ENCODE measurements around the gene TMEM17.

TMEM17 gene

DNA sequence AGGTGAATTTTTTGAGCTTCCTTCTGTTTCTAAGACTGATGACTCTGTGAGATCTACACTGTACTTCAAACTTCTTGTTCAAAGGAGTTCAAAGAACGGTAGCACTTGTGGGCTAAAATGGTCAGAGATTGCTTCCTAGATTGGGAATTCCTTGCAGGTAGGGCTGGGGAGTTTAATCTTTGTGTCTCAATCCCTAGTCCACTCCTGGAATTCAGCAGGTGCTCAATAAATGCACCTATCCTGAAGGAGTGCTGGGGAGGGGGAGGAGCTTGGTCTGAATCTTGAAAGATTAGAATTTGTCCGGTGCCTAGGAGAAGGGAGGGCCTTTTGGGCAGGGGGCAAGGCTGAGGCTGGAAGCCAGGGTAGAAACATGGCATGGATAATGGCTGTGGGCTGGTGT is 34.6 kb downstream of the TMEM17 start:
- H3K4me1 ChIP-seq (ENCODE audit: insufficient read depth, low read length, severe bottlenecking): no peaks in the 10 kb centered on the region
- H3K9me2 ChIP-seq (ENCODE audit: low read depth, low read length): no peaks in the 10 kb centered on the region
- no peak overlapping the region for H3K4me2 ChIP-seq (ENCODE audit: low read length)
- H2AFZ ChIP-seq (ENCODE audit: low read length): no peak overlapping the region
- H4K20me1 ChIP-seq (ENCODE audit: insufficient read depth, low read length): no peaks in the 10 kb centered on the region
- TF ChIP-seq, protein P1, sequence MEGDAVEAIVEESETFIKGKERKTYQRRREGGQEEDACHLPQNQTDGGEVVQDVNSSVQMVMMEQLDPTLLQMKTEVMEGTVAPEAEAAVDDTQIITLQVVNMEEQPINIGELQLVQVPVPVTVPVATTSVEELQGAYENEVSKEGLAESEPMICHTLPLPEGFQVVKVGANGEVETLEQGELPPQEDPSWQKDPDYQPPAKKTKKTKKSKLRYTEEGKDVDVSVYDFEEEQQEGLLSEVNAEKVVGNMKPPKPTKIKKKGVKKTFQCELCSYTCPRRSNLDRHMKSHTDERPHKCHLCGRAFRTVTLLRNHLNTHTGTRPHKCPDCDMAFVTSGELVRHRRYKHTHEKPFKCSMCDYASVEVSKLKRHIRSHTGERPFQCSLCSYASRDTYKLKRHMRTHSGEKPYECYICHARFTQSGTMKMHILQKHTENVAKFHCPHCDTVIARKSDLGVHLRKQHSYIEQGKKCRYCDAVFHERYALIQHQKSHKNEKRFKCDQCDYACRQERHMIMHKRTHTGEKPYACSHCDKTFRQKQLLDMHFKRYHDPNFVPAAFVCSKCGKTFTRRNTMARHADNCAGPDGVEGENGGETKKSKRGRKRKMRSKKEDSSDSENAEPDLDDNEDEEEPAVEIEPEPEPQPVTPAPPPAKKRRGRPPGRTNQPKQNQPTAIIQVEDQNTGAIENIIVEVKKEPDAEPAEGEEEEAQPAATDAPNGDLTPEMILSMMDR (IDR thresholded peaks at IDR 0.05; ENCODE audit: low read length): no peak
- TF ChIP-seq EZH2 (IDR thresholded peaks at IDR 0.05; ENCODE audit: borderline replicate concordance, low read length): no peak
- no peaks in the 10 kb centered on the region for H3F3A ChIP-seq (ENCODE audit: insufficient read depth, low read length)
- H3K4me3 ChIP-seq (ENCODE audit: low read depth, low read length, poor library complexity, severe bottlenecking): no peak overlapping the region
- no peaks in the 10 kb centered on the region for H3K9me3 ChIP-seq (ENCODE audit: low read length)
- H3K27me3 ChIP-seq (ENCODE audit: insufficient read depth, low read length): peaks cover 4% of the 10 kb centered on the region; the same call in 1 of the 2 replicates
- H3K79me2 ChIP-seq (ENCODE audit: insufficient read depth, low read length): no peaks in the 10 kb centered on the region
- no peak overlapping the region for H3K27ac ChIP-seq (ENCODE audit: low read depth, low read length, poor library complexity, severe bottlenecking)
- H3K36me3 ChIP-seq (ENCODE audit: insufficient read depth, low read length): no peaks in the 10 kb centered on the region
- no peak overlapping the region for H3K9ac ChIP-seq (ENCODE audit: low read length)

DNA sequence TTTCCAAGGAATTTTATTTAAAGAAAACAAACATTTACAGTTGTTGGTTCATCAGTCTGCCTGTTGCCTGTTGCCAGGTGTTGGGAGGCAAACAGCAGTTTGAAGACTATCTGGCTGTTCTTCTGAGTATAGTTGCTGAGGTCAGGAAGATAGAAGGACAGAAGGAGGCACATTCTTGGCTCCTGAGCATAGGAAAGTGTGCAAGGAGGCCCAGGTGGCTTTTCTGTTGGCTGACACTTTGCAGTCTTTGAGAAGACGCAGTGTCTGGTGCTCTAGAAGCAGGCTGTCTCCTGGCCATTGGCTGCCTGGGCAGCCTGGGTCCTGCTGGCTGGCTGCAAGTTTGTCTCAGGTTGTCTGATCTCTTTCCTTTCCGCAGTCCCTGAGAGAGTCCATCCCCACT is 36.4 kb downstream of the TMEM17 start:
- no peaks in the 10 kb centered on the region for H4K20me1 ChIP-seq (ENCODE audit: insufficient read depth, low read length)
- no peaks in the 10 kb centered on the region for H3K9me3 ChIP-seq (ENCODE audit: low read length)
- TF ChIP-seq EZH2 (IDR thresholded peaks at IDR 0.05; ENCODE audit: borderline replicate concordance, low read length): no peak
- TF ChIP-seq, protein P1 (IDR thresholded peaks at IDR 0.05; ENCODE audit: low read length): no peak
- no peaks in the 10 kb centered on the region for H3K36me3 ChIP-seq (ENCODE audit: insufficient read depth, low read length)
- no peaks in the 10 kb centered on the region for H3K79me2 ChIP-seq (ENCODE audit: insufficient read depth, low read length)
- H3K27me3 ChIP-seq (ENCODE audit: insufficient read depth, low read length): no peaks in the 10 kb centered on the region
- H3K4me1 ChIP-seq (ENCODE audit: insufficient read depth, low read length, severe bottlenecking): no peaks in the 10 kb centered on the region
- H3K9ac ChIP-seq (ENCODE audit: low read length): no peak overlapping the region
- no peaks in the 10 kb centered on the region for H3F3A ChIP-seq (ENCODE audit: insufficient read depth, low read length)
- H2AFZ ChIP-seq (ENCODE audit: low read length): no peak overlapping the region
- no peaks in the 10 kb centered on the region for H3K9me2 ChIP-seq (ENCODE audit: low read depth, low read length)
- H3K4me3 ChIP-seq (ENCODE audit: low read depth, low read length, poor library complexity, severe bottlenecking): no peak overlapping the region
- H3K4me2 ChIP-seq (ENCODE audit: low read length): no peak overlapping the region
- H3K27ac ChIP-seq (ENCODE audit: low read depth, low read length, poor library complexity, severe bottlenecking): no peak overlapping the region

DNA sequence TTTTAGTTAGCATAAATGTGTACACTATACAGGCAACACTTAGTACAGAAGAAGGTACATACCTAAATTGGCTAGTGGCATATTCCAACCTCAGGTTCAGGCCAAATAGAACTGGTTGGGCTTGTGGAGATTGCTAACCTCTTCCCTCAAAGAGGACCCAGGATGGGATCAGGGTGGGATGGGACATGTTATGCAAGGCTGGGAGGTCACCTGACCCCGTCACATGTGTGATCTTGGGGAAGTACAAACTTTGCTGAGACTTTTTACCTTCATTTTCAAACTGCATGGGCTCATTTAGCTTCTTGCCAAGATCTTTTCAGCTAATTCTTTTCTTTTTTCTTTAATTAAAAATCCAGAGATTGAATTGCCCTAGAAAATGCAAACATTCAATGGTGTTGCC is 36.9 kb downstream of the TMEM17 start:
- H3K4me1 ChIP-seq (ENCODE audit: insufficient read depth, low read length, severe bottlenecking): no peaks in the 10 kb centered on the region
- no peak overlapping the region for H3K4me3 ChIP-seq (ENCODE audit: low read depth, low read length, poor library complexity, severe bottlenecking)
- H3F3A ChIP-seq (ENCODE audit: insufficient read depth, low read length): no peaks in the 10 kb centered on the region
- no peaks in the 10 kb centered on the region for H4K20me1 ChIP-seq (ENCODE audit: insufficient read depth, low read length)
- TF ChIP-seq, protein P1 (IDR thresholded peaks at IDR 0.05; ENCODE audit: low read length): no peak
- no peak for TF ChIP-seq EZH2 (IDR thresholded peaks at IDR 0.05; ENCODE audit: borderline replicate concordance, low read length)
- no peaks in the 10 kb centered on the region for H3K9me3 ChIP-seq (ENCODE audit: low read length)
- H3K79me2 ChIP-seq (ENCODE audit: insufficient read depth, low read length): no peaks in the 10 kb centered on the region
- no peak overlapping the region for H3K27ac ChIP-seq (ENCODE audit: low read depth, low read length, poor library complexity, severe bottlenecking)
- H2AFZ ChIP-seq (ENCODE audit: low read length): no peak overlapping the region
- H3K9me2 ChIP-seq (ENCODE audit: low read depth, low read length): no peaks in the 10 kb centered on the region
- no peaks in the 10 kb centered on the region for H3K27me3 ChIP-seq (ENCODE audit: insufficient read depth, low read length)
- no peak overlapping the region for H3K4me2 ChIP-seq (ENCODE audit: low read length)
- H3K36me3 ChIP-seq (ENCODE audit: insufficient read depth, low read length): no peaks in the 10 kb centered on the region
- H3K9ac ChIP-seq (ENCODE audit: low read length): no peak overlapping the region
